Measurements from ENCODE around the gene RNF223. TPM values are rescaled to one million over a fixed set of nuclear protein-coding genes. Genes with fewer than 3 reads are reported as not detected.

Gene RNF223
- total and polyA plus RNA-seq, 2 of the 13 experiments (the other 11 are each of a cell fraction or from before 2014, with no cell fraction given) = 0.03 TPM; not detected in 1

GRCh38 chr1:1038694-1039093, 35.4 kb downstream of the RNF223 start:
- Histone ChIP-seq H3K27me3 (ENCODE audit: control insufficient read depth in 1 of 2, insufficient read depth in 2 of 2, low read length in 2 of 2) (no peaks in the 10 kb centered on the region), H4K20me1 (ENCODE audit: insufficient read depth, low read length) (peaks cover 10% of the 10 kb centered on the region; the same call in 1 of the 2 replicates), H3K9me3 (ENCODE audit: low read length) (no peaks in the 10 kb centered on the region), H3K9ac (ENCODE audit: insufficient read depth, low read depth, low read length) (no peak overlapping the region), H2AFZ (ENCODE audit: low read length) (no peak overlapping the region), H3K4me2 (ENCODE audit: low read depth, low read length) (no peak overlapping the region), H3K4me3 (replicated peaks in 1 of 3; ENCODE audit: insufficient read depth in 1 of 3, low read depth in 2 of 3, low read length in 3 of 3) (no peak overlapping the region), H3K36me3 (replicated peaks in 1 of 2; ENCODE audit: control insufficient read depth in 1 of 2, insufficient read depth in 2 of 2, low read length in 2 of 2) (peaks cover 22 to 39% of the 10 kb centered on the region in 2 experiments; a peak in 4 of 5 replicates), H3K79me2 (ENCODE audit: insufficient read depth, low read length) (peaks cover 11% of the 10 kb centered on the region), H3K27ac (ENCODE audit: extremely low read length, insufficient read depth, low read length) (no peak overlapping the region), H3K4me1 (ENCODE audit: insufficient read depth, low read length) (peaks cover 32% of the 10 kb centered on the region)
- no peak for ATAC-seq
- in situ Hi-C loops (cut with HindIII; ENCODE audit: extremely low pct_ligation_motif_present, low pct_unique_long_range_greater_than_20kb) (no loop called here), intact Hi-C loops (cut with micrococcal nuclease; ENCODE audit: unreplicated experiment) (no loop called here)
- ChIA-PET CTCF (ENCODE audit: low intra/inter-chr PET ratio, low total read pairs) (no interaction called here), POLR2A (interaction anchor here (1.4 kb wide), 1 partner anchor 41 kb away, joined by 4 read pairs; no protein-coding TSS in a partner anchor)
- 95% methylated on average over 4 of the region's 6 CpGs for WGBS (ENCODE audit: low lambda C conversion rate)
- FAIRE-seq = no peak
- BruUV-seq (replicated peaks) = no TSS peak
- TF ChIP-seq ZNF160 (CRISPR knock-in tag; IDR thresholded peaks at IDR 0.05) (no peak), SP5 (CRISPR knock-in tag; IDR thresholded peaks at IDR 0.05; ENCODE audit: borderline replicate concordance, low read depth) (no peak), YEATS4 (CRISPR knock-in tag; IDR thresholded peaks at IDR 0.05; ENCODE audit: borderline replicate concordance) (no peak), JUN (CRISPR knock-in tag; IDR thresholded peaks at IDR 0.05) (no peak), ZSCAN21 (CRISPR knock-in tag; IDR thresholded peaks at IDR 0.05; ENCODE audit: borderline replicate concordance) (no peak), EED (CRISPR knock-in tag; IDR thresholded peaks at IDR 0.05) (no peak), MTA3 (CRISPR knock-in tag; IDR thresholded peaks at IDR 0.05) (no peak), ZFP36L2 (CRISPR knock-in tag; IDR thresholded peaks at IDR 0.05) (no peak), ZBTB43 (CRISPR knock-in tag; conservative IDR thresholded peaks at IDR 0.05) (no peak), ETV6 (CRISPR knock-in tag; conservative IDR thresholded peaks at IDR 0.05) (no peak), ZNF549 (CRISPR knock-in tag; IDR thresholded peaks at IDR 0.05) (no peak)
- no peak for DNase-seq (ENCODE audit: low spot score)

All from HepG2 (cell line).